K562 (cell line): ENCODE data around the gene SMG6.

ENCODE experiments used
- BHLHE40 ChIP-seq: IDR thresholded peaks from 2 replicates; pipeline ENCODE4 v1.6.1; 2011; ENCODE audit warnings: low read length, improper control_type of control experiment
- CTCF ChIP-seq, 3 experiments: IDR thresholded peaks in 2 of 3; conservative IDR thresholded peaks in 1 of 3; 2 replicates each; pipeline ENCODE4 v1.5.1; 2011 to 2012; ENCODE audit warnings: low read length in 3 of 3, mild to moderate bottlenecking in 3 of 3, control low read depth in 2 of 3, improper control_type of control experiment in 1 of 3, inconsistent platforms in 1 of 3, low read depth in 1 of 3, mixed read lengths in 1 of 3, moderate library complexity in 1 of 3; ENCODE audit not compliant: insufficient read depth in 2 of 3
- E2F4 ChIP-seq: sonication (generic); formaldehyde crosslinking; IDR thresholded peaks from 2 replicates; pipeline ENCODE4 v1.8.0; 2022; ENCODE audit warnings: mild to moderate bottlenecking, low read depth, missing genetic modification reagents
- E2F5 ChIP-seq: sonication (generic); formaldehyde crosslinking; IDR thresholded peaks from 2 replicates; pipeline ENCODE4 v1.8.0; 2022; ENCODE audit warnings: mild to moderate bottlenecking, missing genetic modification reagents
- E4F1 ChIP-seq: fragments of 250-450 bp; sonication (Bioruptor Pico); IDR thresholded peaks from 2 replicates; pipeline ENCODE4 v1.5.0; 2021; ENCODE audit warnings: mild to moderate bottlenecking, borderline replicate concordance
- NR3C1 ChIP-seq: sonication (generic); formaldehyde crosslinking; IDR thresholded peaks from 2 replicates; pipeline ENCODE4 v1.8.1; 2022; ENCODE audit warnings: missing genetic modification reagents
- POLR2AphosphoS2 ChIP-seq: IDR thresholded peaks from 2 replicates; pipeline ENCODE4 v1.6.1; 2012; ENCODE audit warnings: low read length, improper control_type of control experiment
- POLR2AphosphoS5 ChIP-seq: IDR thresholded peaks from 2 replicates; pipeline ENCODE4 v1.6.1; 2011; ENCODE audit warnings: mild to moderate bottlenecking, low read depth, low read length, moderate library complexity; ENCODE audit not compliant: control insufficient read depth, insufficient read depth
- RNF2 ChIP-seq: sonication (generic); IDR thresholded peaks from 2 replicates; pipeline ENCODE4 v1.6.1; 2016
- TBP ChIP-seq: optimal IDR thresholded peaks from 2 replicates; pipeline ENCODE3; 2011; ENCODE audit warnings: low read depth, low read length, improper control_type of control experiment
- TCF7 ChIP-seq: sonication (generic); IDR thresholded peaks from 2 replicates; pipeline ENCODE4 v1.6.1; 2016; ENCODE audit warnings: antibody characterized with exemption, borderline replicate concordance
- TEAD2 ChIP-seq: fragments of 450-650 bp; IDR thresholded peaks from 2 replicates; pipeline ENCODE4 v1.6.1; 2016; ENCODE audit warnings: missing genetic modification characterization, control low read depth, missing compliant biosample characterization
- TSHZ1 ChIP-seq: fragments of 250-450 bp; sonication (Bioruptor Pico); IDR thresholded peaks from 2 replicates; pipeline ENCODE4 v1.4.0; 2020; ENCODE audit warnings: mild to moderate bottlenecking, moderate library complexity
- ZHX1 ChIP-seq: fragments of 150-350 bp; conservative IDR thresholded peaks from 2 replicates; pipeline ENCODE4 v1.6.1; 2014; ENCODE audit warnings: low read length

DNA sequence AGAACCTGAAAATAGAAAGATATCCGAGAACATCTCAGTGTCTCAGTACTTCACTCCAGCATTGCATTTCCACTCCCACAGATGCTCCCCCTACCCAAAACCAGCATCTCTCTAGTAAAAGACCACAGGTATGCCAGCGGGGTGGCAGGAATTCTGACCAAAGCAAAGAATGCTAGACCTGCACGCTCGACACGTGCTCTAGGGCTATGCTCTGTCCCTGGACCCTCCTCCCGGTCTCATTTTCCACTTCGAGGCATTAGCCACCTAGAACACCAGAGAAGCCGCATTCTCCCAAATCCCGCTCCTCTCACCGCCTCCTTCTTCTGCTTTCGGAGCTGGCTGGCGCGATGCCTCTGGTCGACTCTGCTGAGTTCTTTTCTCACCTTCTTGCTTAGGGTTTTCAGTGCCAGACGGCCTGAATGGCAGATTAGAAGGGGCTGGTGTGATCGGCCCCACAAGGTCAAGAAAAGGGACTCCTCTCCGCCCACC, 32.2 kb upstream of the SMG6 start:
- TF ChIP-seq POLR2AphosphoS2 (no peak), POLR2AphosphoS5 (no peak), ZHX1 (no peak), E2F4 (no peak), TEAD2 (tag) (no peak), TBP (no peak), RNF2 (no peak), TCF7 (no peak), NR3C1 (no peak), CTCF (IDR thresholded peaks at IDR 0.05 in 2 of 3, conservative IDR thresholded peaks at IDR 0.05 in 1 of 3; ENCODE audit: insufficient read depth in 2 of 3, low read depth in 1 of 3, low read length in 3 of 3) (no peak), E2F5 (no peak), BHLHE40 (no peak), TSHZ1 (CRISPR knock-in tag) (no peak), E4F1 (CRISPR knock-in tag) (no peak)
